ENCODE measurements around the gene PTGER2. TPM values are rescaled to one million over a fixed set of nuclear protein-coding genes. Genes with fewer than 3 reads are reported as not detected.

The PTGER2 gene
- total RNA-seq, 3 donors from 2014 or later (not counting 1 experiment from before 2014, with no cell fraction given) = 55.3 to 67.9 (median 60.6) TPM

DNA sequence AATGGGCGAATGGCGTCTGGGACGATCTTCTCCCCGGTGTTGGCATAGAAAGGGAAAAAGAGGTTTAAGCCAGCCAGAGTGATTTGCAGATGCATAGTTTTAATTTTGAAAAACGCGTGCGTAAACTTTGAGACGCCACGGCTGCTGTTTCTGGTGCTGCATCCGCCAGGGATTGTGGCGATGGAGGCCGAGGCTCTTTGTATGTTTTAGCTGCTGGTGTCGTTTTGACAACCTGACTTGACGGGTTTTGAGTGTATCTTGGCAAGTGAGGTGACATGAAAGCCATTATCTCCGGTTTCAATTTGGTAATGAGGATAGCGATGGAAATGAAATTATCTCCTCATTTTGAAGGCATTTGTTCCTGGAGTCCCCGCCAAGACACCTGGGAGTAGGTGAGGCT, 45.0 kb upstream of the PTGER2 start:
- H3K4me1 Mint-ChIP-seq = peaks cover 64 to 79% of the 10 kb centered on the region in 2 donors
- H3K27me3 Mint-ChIP-seq (ENCODE audit: low read depth in 2 of 2) = no peaks in the 10 kb centered on the region
- no peaks in the 10 kb centered on the region for H3K9me3 ChIP-seq (ENCODE audit: control insufficient read depth, insufficient read depth, low read length)
- intact Hi-C loops (cut with micrococcal nuclease) = loop anchor here (2.0 to 5.0 kb wide), 2 partner anchors 58 to 278 kb away; no protein-coding TSS in a partner anchor
- DNase-seq = peak in 1 of 2 donors; percentile 21
- peaks cover 18% of the 10 kb centered on the region for H3K36me3 ChIP-seq (ENCODE audit: control insufficient read depth, insufficient read depth, low read length)
- WGBS (ENCODE audit: insufficient coverage) = 20% methylated on average over 17 of the region's 17 CpGs
- H3K9me3 Mint-ChIP-seq = no peaks in the 10 kb centered on the region
- peaks cover 48% of the 10 kb centered on the region for H3K4me1 ChIP-seq (ENCODE audit: control insufficient read depth, insufficient read depth, low read length)
- H3K27me3 ChIP-seq (ENCODE audit: control insufficient read depth, insufficient read depth, low read length) = no peaks in the 10 kb centered on the region
- peak overlapping the region; percentile 64 for H3K27ac ChIP-seq (ENCODE audit: low read length)
- ATAC-seq = no peak
- TF ChIP-seq, protein P1, sequence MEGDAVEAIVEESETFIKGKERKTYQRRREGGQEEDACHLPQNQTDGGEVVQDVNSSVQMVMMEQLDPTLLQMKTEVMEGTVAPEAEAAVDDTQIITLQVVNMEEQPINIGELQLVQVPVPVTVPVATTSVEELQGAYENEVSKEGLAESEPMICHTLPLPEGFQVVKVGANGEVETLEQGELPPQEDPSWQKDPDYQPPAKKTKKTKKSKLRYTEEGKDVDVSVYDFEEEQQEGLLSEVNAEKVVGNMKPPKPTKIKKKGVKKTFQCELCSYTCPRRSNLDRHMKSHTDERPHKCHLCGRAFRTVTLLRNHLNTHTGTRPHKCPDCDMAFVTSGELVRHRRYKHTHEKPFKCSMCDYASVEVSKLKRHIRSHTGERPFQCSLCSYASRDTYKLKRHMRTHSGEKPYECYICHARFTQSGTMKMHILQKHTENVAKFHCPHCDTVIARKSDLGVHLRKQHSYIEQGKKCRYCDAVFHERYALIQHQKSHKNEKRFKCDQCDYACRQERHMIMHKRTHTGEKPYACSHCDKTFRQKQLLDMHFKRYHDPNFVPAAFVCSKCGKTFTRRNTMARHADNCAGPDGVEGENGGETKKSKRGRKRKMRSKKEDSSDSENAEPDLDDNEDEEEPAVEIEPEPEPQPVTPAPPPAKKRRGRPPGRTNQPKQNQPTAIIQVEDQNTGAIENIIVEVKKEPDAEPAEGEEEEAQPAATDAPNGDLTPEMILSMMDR (IDR thresholded peaks at IDR 0.05) = no peak
- peak overlapping the region; percentile 89 for H3K4me3 ChIP-seq (ENCODE audit: low read length)
- peak overlapping the region; percentile 99 for H3K4me3 Mint-ChIP-seq
- peaks cover 24% of the 10 kb centered on the region for H3K36me3 Mint-ChIP-seq
- H3K27ac Mint-ChIP-seq = peak overlapping the region; percentile 95 to 100

DNA sequence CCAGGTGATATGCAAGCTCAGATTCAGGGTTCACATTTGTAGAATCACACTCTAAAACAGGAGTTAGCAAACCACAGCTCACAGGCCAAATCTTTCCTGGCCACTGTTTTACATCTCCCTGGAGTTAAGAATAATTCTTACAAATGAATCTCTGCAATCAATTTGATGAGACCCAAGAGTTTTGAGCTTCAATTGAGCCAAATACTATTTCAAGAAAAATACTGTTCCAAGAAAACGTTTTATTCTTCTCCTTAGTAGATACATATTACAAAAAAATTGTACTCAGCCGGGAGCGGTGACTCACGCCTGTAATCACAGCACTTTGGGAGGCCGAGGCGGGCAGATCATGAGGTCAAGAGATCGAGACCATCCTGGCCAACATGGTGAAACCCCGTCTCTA, 44.1 kb upstream of the PTGER2 start:
- Mint-ChIP-seq H3K27me3 (ENCODE audit: low read depth in 2 of 2) (no peaks in the 10 kb centered on the region), H3K9me3 (no peaks in the 10 kb centered on the region), H3K27ac (peak overlapping the region; percentile 95 to 100), H3K36me3 (peaks cover 24% of the 10 kb centered on the region), H3K4me1 (peaks cover 66 to 82% of the 10 kb centered on the region in 2 donors), H3K4me3 (peak overlapping the region; percentile 99)
- 26% methylated on average over 8 of the region's 8 CpGs for WGBS (ENCODE audit: insufficient coverage)
- Histone ChIP-seq H3K4me1 (ENCODE audit: control insufficient read depth, insufficient read depth, low read length) (peaks cover 46% of the 10 kb centered on the region), H3K36me3 (ENCODE audit: control insufficient read depth, insufficient read depth, low read length) (peaks cover 26% of the 10 kb centered on the region), H3K4me3 (ENCODE audit: low read length) (peak overlapping the region; percentile 89), H3K27ac (ENCODE audit: low read length) (peak overlapping the region; percentile 49), H3K9me3 (ENCODE audit: control insufficient read depth, insufficient read depth, low read length) (no peaks in the 10 kb centered on the region), H3K27me3 (ENCODE audit: control insufficient read depth, insufficient read depth, low read length) (no peaks in the 10 kb centered on the region)
- TF ChIP-seq, protein P1 (IDR thresholded peaks at IDR 0.05) = no peak
- ATAC-seq (no peak), DNase-seq (no peak)
- intact Hi-C loops (cut with micrococcal nuclease) = loop anchor here (2.0 to 5.0 kb wide), 3 partner anchors 57 to 423 kb away; no protein-coding TSS in a partner anchor

DNA sequence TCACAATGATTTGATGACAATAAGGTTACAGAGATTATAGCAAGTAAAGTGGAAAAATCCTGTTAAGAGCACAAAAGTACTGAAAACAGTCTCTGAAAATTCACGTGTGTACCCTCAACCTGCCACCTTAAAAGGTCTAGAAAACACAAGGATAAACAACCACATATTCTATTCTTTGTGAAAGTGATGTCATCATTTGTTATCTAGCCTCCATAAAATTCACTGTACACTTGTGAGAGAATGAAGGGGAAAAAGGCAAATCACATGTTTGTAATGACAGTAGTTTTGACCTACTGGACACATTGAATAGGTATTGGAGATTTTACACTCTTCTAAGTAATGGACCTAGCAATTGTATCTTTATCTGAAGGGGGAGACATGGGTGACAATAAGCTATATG, 42.6 kb upstream of the PTGER2 start:
- Histone ChIP-seq H3K27me3 (ENCODE audit: control insufficient read depth, insufficient read depth, low read length) (no peaks in the 10 kb centered on the region), H3K4me3 (ENCODE audit: low read length) (peak overlapping the region; percentile 89), H3K9me3 (ENCODE audit: control insufficient read depth, insufficient read depth, low read length) (no peaks in the 10 kb centered on the region), H3K27ac (ENCODE audit: low read length) (peak overlapping the region; percentile 71), H3K36me3 (ENCODE audit: control insufficient read depth, insufficient read depth, low read length) (peaks cover 41% of the 10 kb centered on the region), H3K4me1 (ENCODE audit: control insufficient read depth, insufficient read depth, low read length) (peaks cover 34% of the 10 kb centered on the region)
- peak overlapping the region; percentile 95 to 100 for H3K27ac Mint-ChIP-seq
- H3K36me3 Mint-ChIP-seq = peaks cover 24% of the 10 kb centered on the region
- H3K27me3 Mint-ChIP-seq (ENCODE audit: low read depth in 2 of 2) = no peaks in the 10 kb centered on the region
- no peak for DNase-seq
- peak in 1 of 3 donors; percentile 6 for ATAC-seq
- H3K4me1 Mint-ChIP-seq = peaks cover 66 to 82% of the 10 kb centered on the region in 2 donors
- no peaks in the 10 kb centered on the region for H3K9me3 Mint-ChIP-seq
- TF ChIP-seq, protein P1 (IDR thresholded peaks at IDR 0.05) = no peak
- 30% methylated on average over 1 of the region's 1 CpG for WGBS (ENCODE audit: insufficient coverage)
- intact Hi-C loops (cut with micrococcal nuclease) = loop anchor here (1.0 to 5.0 kb wide), 2 partner anchors 277 to 424 kb away; no protein-coding TSS in a partner anchor
- H3K4me3 Mint-ChIP-seq = peak overlapping the region; percentile 99

DNA sequence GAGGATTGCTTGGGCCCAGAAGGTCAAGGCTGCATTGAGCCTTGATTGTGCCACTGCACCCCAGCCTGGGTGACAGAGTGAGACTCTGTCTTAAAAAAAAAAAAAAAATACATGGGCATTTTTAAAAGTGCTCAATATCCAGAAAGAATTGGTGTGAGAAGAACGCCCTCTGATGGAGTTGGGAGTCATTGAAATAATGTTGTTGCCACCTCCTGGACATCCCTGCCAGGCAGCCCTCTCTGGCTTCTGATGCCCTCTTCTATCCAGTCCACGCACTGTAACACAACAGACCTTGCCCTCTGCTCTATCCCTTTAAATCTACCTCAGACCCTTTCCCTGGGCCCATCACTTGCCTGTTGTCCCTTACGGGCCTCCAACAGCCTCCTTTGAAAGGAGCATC, 41.7 kb upstream of the PTGER2 start:
- peak overlapping the region; percentile 99 for H3K4me3 Mint-ChIP-seq
- WGBS (ENCODE audit: insufficient coverage) = 54% methylated on average over 3 of the region's 3 CpGs
- peaks cover 66 to 82% of the 10 kb centered on the region in 2 donors for H3K4me1 Mint-ChIP-seq
- no peaks in the 10 kb centered on the region for H3K9me3 Mint-ChIP-seq
- H3K27ac ChIP-seq (ENCODE audit: low read length) = peak overlapping the region; percentile 71
- no peaks in the 10 kb centered on the region for H3K27me3 ChIP-seq (ENCODE audit: control insufficient read depth, insufficient read depth, low read length)
- H3K36me3 ChIP-seq (ENCODE audit: control insufficient read depth, insufficient read depth, low read length) = peaks cover 50% of the 10 kb centered on the region
- peak overlapping the region; percentile 89 for H3K4me3 ChIP-seq (ENCODE audit: low read length)
- ATAC-seq (peak; percentile 46 to 64 (median 55)), DNase-seq (peak in 1 of 2 donors; percentile 73)
- H3K27me3 Mint-ChIP-seq (ENCODE audit: low read depth in 2 of 2) = no peaks in the 10 kb centered on the region
- intact Hi-C loops (cut with micrococcal nuclease) = loop anchor here (1.0 to 5.0 kb wide), 3 partner anchors 126 to 425 kb away; no protein-coding TSS in a partner anchor
- peaks cover 26% of the 10 kb centered on the region for H3K4me1 ChIP-seq (ENCODE audit: control insufficient read depth, insufficient read depth, low read length)
- peak overlapping the region; percentile 95 to 100 for H3K27ac Mint-ChIP-seq
- no peaks in the 10 kb centered on the region for H3K9me3 ChIP-seq (ENCODE audit: control insufficient read depth, insufficient read depth, low read length)
- peaks cover 31% of the 10 kb centered on the region for H3K36me3 Mint-ChIP-seq
- TF ChIP-seq, protein P1 (IDR thresholded peaks at IDR 0.05) = peak; percentile 70

Data from natural killer cell (primary cell).